Measurements from ENCODE around the gene LMF1.

- no peak for TF ChIP-seq CTCF (IDR thresholded peaks at IDR 0.05; ENCODE audit: low read depth, low read length, poor library complexity, severe bottlenecking)
- no peak for TF ChIP-seq EZH2phosphoT487 (IDR thresholded peaks at IDR 0.05; ENCODE audit: borderline replicate concordance, low read length)
Measured at GRCh38 chr16:886084-886543, 84.7 kb downstream of the LMF1 start.

All from DOHH2 (cell line).